MM.1S (cell line): ENCODE results near the gene NOBOX.
"Not testable (repeated sequence)": the region's sequence is repeated elsewhere in the genome, so short reads cannot be mapped to it uniquely, and the experiment has no call there.

ENCODE experiments used
- DNase-seq: peaks from one replicate; pipeline ENCODE4 v3.0.0-alpha.2; 2015
- H2AFZ ChIP-seq: fragments of 300-600 bp; sonication (generic); 2 replicates; pipeline ENCODE4 v1.6.0; 2016; ENCODE audit warnings: antibody characterized with exemption, low read length
- H3F3A ChIP-seq: fragments of 300-600 bp; sonication (generic); 2 replicates; pipeline ENCODE4 v1.6.1; 2016; ENCODE audit warnings: mild to moderate bottlenecking, antibody characterized with exemption, low read length, moderate library complexity, mixed read lengths; ENCODE audit not compliant: insufficient read depth
- H3K27ac ChIP-seq: fragments of 300-600 bp; sonication (generic); 2 replicates; pipeline ENCODE4 v1.5.1; 2016; ENCODE audit warnings: mild to moderate bottlenecking, low read length
- H3K27me3 ChIP-seq: fragments of 300-600 bp; sonication (generic); replicated peaks from 2 replicates; pipeline ENCODE4 v1.6.0; 2016; ENCODE audit warnings: low read length; ENCODE audit not compliant: insufficient read depth
- H3K36me3 ChIP-seq: fragments of 300-600 bp; sonication (generic); replicated peaks from 2 replicates; pipeline ENCODE4 v1.6.1; 2016; ENCODE audit warnings: mild to moderate bottlenecking, low read length, mixed read lengths; ENCODE audit not compliant: insufficient read depth
- H3K4me1 ChIP-seq: fragments of 300-600 bp; sonication (generic); 2 replicates; pipeline ENCODE4 v1.6.1; 2016; ENCODE audit warnings: low read length, mixed read lengths
- H3K4me2 ChIP-seq: fragments of 300-600 bp; sonication (generic); 2 replicates; pipeline ENCODE4 v1.6.0; 2016; ENCODE audit warnings: low read depth, low read length
- H3K4me3 ChIP-seq: fragments of 300-600 bp; sonication (generic); 2 replicates; pipeline ENCODE4 v1.5.1; 2016; ENCODE audit warnings: low read length, mixed read lengths
- H3K79me2 ChIP-seq: fragments of 300-600 bp; sonication (generic); 2 replicates; pipeline ENCODE4 v1.6.1; 2016; ENCODE audit warnings: mixed run types, low read length, mixed read lengths
- H3K9ac ChIP-seq: fragments of 300-600 bp; sonication (generic); 2 replicates; pipeline ENCODE4 v1.6.1; 2016; ENCODE audit warnings: low read length, mixed read lengths
- H3K9me2 ChIP-seq: fragments of 300-600 bp; sonication (generic); replicated peaks from 2 replicates; pipeline ENCODE4 v1.6.1; 2016; ENCODE audit warnings: mild to moderate bottlenecking, low read length, mixed read lengths; ENCODE audit not compliant: insufficient read depth
- H3K9me3 ChIP-seq: fragments of 300-600 bp; sonication (generic); replicated peaks from 2 replicates; pipeline ENCODE4 v1.6.1; 2016; ENCODE audit warnings: mild to moderate bottlenecking, low read length, mixed read lengths; ENCODE audit not compliant: insufficient read depth
- H4K20me1 ChIP-seq: fragments of 300-600 bp; sonication (generic); 2 replicates; pipeline ENCODE4 v1.6.1; 2016; ENCODE audit warnings: mild to moderate bottlenecking, low read length, moderate library complexity, mixed read lengths; ENCODE audit not compliant: insufficient read depth
- CTCF ChIP-seq: fragments of 300-600 bp; sonication (generic); IDR thresholded peaks from 2 replicates; pipeline ENCODE4 v1.5.1; 2016; ENCODE audit warnings: antibody characterized with exemption, low read length, mixed read lengths
- EZH2 ChIP-seq: fragments of 300-600 bp; sonication (generic); optimal IDR thresholded peaks from 2 replicates; pipeline ENCODE3; 2017; ENCODE audit warnings: low read depth, mild to moderate bottlenecking, antibody characterized with exemption, low read length, mixed read lengths
- EZH2phosphoT487 ChIP-seq: fragments of 300-600 bp; sonication (generic); IDR thresholded peaks from 2 replicates; pipeline ENCODE4 v1.6.1; 2018; ENCODE audit warnings: antibody characterized with exemption, low read length

NOBOX gene

GRCh38 chr7:144379776-144380384 is 23.6 kb downstream of the NOBOX start:
- Histone ChIP-seq H3K4me1 (no peaks in the 10 kb centered on the region), H2AFZ (no peak overlapping the region), H3K9me3 (no peaks in the 10 kb centered on the region), H3K9me2 (no peaks in the 10 kb centered on the region), H3K36me3 (no peaks in the 10 kb centered on the region), H3K27ac (no peak overlapping the region), H3K4me3 (no peak overlapping the region), H3K9ac (no peak overlapping the region), H3K27me3 (no peaks in the 10 kb centered on the region), H3F3A (no peaks in the 10 kb centered on the region), H4K20me1 (no peaks in the 10 kb centered on the region), H3K4me2 (no peak overlapping the region), H3K79me2 (no peaks in the 10 kb centered on the region)
- no peak for DNase-seq
- TF ChIP-seq CTCF (no peak), EZH2 (no peak), EZH2phosphoT487 (no peak)

GRCh38 chr7:144378651-144379050 is 24.8 kb downstream of the NOBOX start:
- TF ChIP-seq EZH2, result no peak
- no peak for TF ChIP-seq CTCF
- no peak for TF ChIP-seq EZH2phosphoT487
- H3K9ac ChIP-seq, result no peak overlapping the region
- no peak for DNase-seq
- no peak overlapping the region for H2AFZ ChIP-seq
- H3K4me1 ChIP-seq, result no peaks in the 10 kb centered on the region
- no peaks in the 10 kb centered on the region for H3F3A ChIP-seq
- no peaks in the 10 kb centered on the region for H3K27me3 ChIP-seq
- H3K4me3 ChIP-seq, result no peak overlapping the region
- no peaks in the 10 kb centered on the region for H3K9me3 ChIP-seq
- H3K79me2 ChIP-seq, result no peaks in the 10 kb centered on the region
- H3K4me2 ChIP-seq, result no peak overlapping the region
- no peaks in the 10 kb centered on the region for H3K36me3 ChIP-seq
- H3K9me2 ChIP-seq, result no peaks in the 10 kb centered on the region
- H4K20me1 ChIP-seq, result no peaks in the 10 kb centered on the region
- H3K27ac ChIP-seq, result no peak overlapping the region

GRCh38 chr7:144369221-144369620 is 34.3 kb downstream of the NOBOX start:
- H3K4me2 ChIP-seq, H3K4me3 ChIP-seq, H3K27me3 ChIP-seq, H3K79me2 ChIP-seq, H3K9ac ChIP-seq, H3K27ac ChIP-seq, H3K36me3 ChIP-seq, H4K20me1 ChIP-seq, DNase-seq, H3F3A ChIP-seq, H3K9me2 ChIP-seq, H3K9me3 ChIP-seq, H3K4me1 ChIP-seq, H2AFZ ChIP-seq: not testable (repeated sequence)

GRCh38 chr7:144367250-144367649 is 36.2 kb downstream of the NOBOX start:
- H3K4me1 ChIP-seq, H3K27ac ChIP-seq, H2AFZ ChIP-seq, H3K4me3 ChIP-seq, H3K4me2 ChIP-seq, DNase-seq, H3K9me3 ChIP-seq, H3K27me3 ChIP-seq, H3K36me3 ChIP-seq, H3K9me2 ChIP-seq, H3K79me2 ChIP-seq, H3K9ac ChIP-seq, H4K20me1 ChIP-seq, H3F3A ChIP-seq: not testable (repeated sequence)

GRCh38 chr7:144365523-144365922 is 38.0 kb downstream of the NOBOX start:
- not testable (repeated sequence) for DNase-seq, H3K27ac ChIP-seq, H3K9ac ChIP-seq, H3K36me3 ChIP-seq, H3K27me3 ChIP-seq, H3K9me3 ChIP-seq, H3K9me2 ChIP-seq, H3K4me2 ChIP-seq, H3K79me2 ChIP-seq, H2AFZ ChIP-seq, H3K4me3 ChIP-seq, H4K20me1 ChIP-seq, H3F3A ChIP-seq, H3K4me1 ChIP-seq

GRCh38 chr7:144362061-144362460 is 41.4 kb downstream of the NOBOX start:
- H3K79me2 ChIP-seq, H3K27me3 ChIP-seq, DNase-seq, H3K9me3 ChIP-seq, H3K4me2 ChIP-seq, H4K20me1 ChIP-seq, H3K36me3 ChIP-seq, H3F3A ChIP-seq, H3K4me1 ChIP-seq, H3K4me3 ChIP-seq, H2AFZ ChIP-seq, H3K27ac ChIP-seq, H3K9me2 ChIP-seq, H3K9ac ChIP-seq: not testable (repeated sequence)
